ENCODE measurements around the gene GPX2.

Gene GPX2

DNA sequence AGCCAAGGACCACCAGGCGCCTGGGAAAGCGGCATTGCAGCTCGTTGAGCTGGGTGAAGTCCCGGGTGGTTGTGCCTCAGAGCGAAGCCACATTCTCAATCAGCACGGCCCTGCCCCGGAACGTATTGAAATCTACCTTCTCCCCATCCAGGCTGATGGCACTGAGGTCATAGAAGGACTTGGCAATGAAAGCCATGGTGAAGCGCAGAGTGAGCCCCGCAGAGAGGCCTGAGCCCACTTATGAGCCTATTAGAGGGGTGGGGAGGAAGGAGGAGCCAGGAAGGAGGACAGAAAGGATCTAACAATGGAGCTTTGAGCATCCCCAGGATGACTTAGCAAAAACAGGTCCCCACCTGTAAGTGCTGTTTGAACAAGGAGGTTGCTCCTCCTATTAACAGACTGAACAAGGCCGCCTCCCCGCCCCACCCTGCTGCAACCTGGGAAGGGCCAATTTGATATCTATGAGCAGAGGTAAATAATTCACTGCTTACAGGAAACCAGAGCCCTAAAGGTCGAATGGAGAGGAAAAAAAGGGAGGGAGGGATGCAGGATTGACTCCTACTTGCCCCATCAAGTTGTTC is at the start of gene GPX2:
Gene GPX2 (minus strand): TSS at position 215 of the 581 bp plus-strand sequence. CDS start 19 bp downstream, at position 196.
- DNase-seq (ENCODE audit: low read depth in 1 of 2, low spot score in 1 of 2) = no peak

DNA sequence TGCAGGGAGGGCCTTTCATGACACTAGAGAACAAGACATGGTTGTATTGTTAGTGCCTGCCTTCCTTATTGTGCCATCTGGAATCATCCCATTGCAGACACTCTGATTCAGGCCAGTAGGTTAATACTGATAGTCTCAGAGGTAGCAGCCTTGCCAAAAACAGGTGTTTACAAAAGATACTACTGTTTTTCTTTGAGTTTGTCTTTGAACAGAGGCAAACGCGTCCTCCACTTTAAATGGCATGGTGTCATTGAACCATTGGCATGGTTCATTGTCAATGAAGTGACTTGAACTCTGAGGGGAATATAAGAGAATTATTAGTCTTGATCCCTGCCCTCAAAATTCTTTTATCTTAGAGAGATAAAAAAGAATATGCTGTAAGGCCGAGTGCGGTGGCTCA is 48.4 kb upstream of the GPX2 start:
- DNase-seq (ENCODE audit: low read depth in 1 of 2, low spot score in 1 of 2) = no peak

DNA sequence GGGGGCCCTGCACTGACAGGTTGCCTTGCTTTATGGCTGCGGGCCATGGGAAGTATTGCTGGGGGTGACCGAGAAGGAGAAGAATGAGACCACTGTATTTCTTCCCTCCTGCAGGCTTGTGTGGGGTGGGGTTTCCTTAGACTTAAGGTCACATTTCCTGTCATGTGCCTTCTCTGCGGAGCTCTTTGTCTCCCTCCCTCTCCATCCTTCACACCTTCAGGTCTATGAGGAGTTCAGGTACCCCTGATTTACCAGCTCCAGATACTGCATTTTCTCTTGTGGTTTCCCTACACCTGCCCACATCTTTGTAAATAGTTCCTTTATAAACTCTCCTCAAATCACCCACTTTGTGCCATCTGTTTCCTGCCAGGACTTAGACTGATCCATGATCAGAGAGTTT is 47.8 kb upstream of the GPX2 start:
- DNase-seq (ENCODE audit: low read depth in 1 of 2, low spot score in 1 of 2) = no peak

DNA sequence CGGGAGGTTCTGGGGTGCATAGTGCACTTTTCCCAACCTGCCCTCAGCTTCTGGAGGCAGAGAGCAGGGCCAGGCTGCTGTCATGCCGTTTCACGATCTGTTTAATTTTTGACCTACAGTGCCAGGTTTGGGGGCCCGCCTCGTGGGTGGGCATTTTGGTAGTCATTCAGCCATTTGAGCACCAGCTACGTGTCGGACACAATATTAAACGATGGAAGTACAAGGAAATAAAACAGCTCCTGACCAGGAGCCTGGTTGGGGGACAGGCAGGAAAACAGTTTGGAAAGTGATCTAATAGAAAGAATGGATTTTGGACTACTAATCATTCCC is 44.9 kb upstream of the GPX2 start:
- no peak for DNase-seq (ENCODE audit: low read depth in 1 of 2, low spot score in 1 of 2)

DNA sequence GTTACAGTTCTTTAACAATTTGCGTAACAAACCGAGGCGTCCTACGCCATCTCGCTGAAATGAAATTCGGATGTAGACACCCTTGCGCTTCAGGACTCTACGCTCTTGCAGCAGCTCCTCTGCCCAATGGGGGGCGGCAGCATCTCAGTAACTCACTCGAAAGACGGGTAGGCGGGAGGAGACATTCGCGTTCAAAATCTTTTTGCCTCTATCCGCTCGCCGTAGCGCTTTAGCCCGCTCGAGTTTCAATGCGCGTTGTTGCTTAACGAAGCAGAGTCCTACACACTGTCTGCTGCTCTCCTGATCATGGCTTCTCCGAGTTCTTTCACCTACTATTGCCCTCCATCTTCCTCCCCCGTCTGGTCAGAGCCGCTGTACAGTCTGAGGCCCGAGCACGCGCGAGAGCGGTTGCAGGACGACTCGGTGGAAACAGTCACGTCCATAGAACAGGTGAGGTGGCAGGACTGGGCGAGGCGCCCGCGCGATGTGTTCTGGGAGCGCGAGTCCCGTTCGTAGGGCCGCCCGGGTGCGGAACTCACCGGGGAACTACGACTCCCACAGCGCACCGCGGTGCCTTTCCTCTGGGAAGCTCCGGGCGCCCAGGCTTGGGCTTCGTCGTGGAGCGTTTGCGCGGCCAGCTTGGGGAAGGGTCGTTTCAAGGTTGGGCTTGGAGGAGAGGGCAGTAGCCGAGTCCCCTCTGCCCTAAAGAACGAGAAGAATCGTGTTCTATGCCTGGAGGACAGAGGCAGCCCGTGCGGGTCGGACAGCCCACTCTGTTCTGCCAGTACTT is 44.3 kb upstream of the GPX2 start, which contains the start of gene FNTB:
Gene FNTB (plus strand): TSS at position 248 of the 790 bp plus-strand sequence. CDS start 59 bp downstream, at position 307.
- peak; percentile 85 to 92 for DNase-seq (ENCODE audit: low read depth in 1 of 2, low spot score in 1 of 2)

DNA sequence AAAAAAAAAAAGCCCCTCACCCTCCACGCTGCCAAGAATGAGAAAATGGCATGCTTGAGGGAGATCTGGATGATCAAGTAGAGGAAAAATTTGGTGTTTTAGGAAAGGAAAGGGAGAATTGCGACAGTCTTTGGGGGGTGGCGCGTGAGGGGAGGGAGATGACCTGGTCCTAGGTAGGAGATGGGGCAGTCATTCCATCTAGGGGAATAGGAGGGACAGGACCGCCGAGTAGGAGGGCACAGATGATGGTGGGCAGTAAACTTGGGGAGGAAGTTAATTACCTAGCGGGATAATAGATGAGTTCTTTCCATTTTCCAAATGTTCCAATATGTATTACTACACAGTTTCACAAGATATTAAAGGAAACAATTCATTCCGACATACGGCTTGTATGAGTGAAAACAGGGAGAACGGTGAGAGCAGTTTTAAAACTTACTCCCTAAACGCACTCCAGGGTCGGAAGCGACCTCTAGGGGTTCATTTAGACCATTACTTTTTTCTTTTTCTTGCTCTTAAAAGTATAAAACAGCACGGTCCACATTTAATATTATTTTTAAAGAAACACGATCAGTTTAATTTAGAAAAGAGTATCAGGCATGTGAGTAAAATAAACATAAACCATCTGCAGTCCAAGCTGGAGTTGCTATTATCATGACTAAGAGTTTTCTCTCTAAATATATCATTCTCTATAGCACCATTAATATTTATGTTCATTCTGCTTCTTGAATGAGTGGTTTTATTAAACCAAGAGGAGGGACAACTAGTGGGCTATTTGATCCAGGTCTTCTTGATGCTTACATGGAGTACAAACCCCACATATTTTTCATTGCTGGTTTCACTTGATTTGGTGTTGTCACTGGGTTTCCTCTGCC is 41.1 kb upstream of the GPX2 start:
- DNase-seq (ENCODE audit: low read depth in 1 of 2, low spot score in 1 of 2) = peak in 1 of 2 donors; percentile 26

DNA sequence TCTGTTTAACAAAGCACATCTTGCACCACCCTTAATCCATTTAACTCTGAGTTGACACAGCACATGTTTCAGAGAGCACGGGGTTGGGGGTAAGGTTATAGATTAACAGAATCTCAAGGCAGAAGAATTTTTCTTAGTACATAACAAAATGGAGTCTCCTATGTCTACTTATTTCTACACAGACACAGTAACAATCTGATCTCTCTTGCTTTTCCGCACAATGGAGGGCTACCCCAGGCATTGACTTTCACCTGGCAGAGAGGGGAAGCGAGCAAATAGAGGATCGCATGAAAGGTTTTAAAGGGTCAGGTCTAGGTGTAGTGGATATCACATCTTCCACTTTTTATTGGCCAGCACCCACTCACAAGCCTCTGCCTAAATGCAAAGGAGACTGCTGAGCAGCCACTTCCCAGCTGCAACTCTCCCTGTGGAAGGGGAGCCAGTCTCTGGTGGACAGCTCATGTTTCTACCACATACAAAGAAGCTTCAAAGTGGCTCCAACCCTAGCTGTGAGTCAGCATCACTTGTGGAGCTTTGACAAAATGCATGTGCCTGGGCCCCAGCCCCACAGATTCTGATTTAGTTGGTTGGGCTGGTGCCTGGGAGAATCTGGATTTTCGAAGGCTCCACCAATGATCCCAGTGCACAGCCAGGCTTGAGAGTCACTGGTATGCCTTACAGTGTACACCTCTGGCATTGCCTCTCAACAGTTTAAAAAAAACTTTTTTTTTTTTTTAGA is 37.0 kb upstream of the GPX2 start:
- DNase-seq (ENCODE audit: low read depth in 1 of 2, low spot score in 1 of 2) = no peak

DNA sequence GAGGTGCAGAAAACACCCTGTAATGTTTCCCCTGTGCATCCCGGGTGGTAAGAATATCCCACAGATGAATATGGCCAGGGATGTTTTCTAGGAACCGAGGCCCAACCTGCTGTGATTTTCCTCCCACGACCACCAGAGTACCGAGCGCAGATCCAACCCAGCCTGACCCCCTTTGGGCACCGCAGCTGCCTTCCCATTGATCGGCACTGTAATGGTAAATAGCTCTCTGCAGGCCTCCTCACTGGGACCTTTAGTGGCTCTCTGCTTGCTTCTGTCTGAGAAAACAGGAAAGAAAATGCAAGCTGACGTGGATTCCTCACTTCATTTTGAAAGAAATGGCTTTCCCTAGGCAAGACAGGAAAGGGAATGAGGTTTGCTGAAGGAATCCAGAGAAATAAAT is 32.0 kb upstream of the GPX2 start:
- DNase-seq (ENCODE audit: low read depth in 1 of 2, low spot score in 1 of 2) = no peak

DNA sequence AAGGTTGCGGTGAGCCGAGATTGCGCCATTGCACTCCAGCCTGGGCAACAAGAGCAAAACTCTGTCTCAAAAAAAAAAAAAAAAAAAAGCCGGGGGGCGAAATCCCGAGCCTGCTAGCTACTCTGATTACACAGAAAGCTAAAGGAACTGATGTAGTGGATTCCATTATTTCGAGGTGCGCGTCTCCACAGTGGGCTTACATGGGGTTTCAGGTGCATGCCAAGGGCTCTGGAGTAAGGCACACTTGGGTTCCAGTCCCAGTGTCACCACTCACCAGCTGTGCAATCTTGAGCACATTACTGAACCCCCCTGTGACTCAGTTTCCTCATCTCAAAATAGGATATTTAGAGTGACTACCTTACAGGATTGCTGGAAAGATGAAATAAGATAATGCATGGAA is 31.3 kb upstream of the GPX2 start:
- DNase-seq (ENCODE audit: low read depth in 1 of 2, low spot score in 1 of 2) = no peak

DNA sequence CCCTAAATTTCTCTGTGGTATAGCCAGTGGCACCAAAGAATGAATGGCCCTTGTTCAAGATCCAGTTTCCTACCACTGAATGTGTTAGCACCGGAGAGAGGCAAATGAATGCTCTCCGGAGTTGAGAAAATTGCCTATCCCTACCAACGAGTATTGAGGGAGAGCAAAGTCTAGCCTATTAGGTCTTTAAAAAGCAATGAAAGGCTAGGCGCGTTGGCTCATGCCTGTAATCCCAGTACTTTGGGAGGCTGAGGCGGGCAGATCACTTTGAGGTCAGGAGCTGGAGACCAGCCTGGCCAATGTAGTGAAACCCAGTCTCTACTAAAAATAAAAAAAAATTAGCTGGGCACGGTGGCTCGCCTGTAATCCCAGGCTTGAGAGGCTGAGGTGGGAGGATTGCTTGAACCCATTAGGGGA is 30.5 kb upstream of the GPX2 start:
- DNase-seq (ENCODE audit: low read depth in 1 of 2, low spot score in 1 of 2) = no peak

DNA sequence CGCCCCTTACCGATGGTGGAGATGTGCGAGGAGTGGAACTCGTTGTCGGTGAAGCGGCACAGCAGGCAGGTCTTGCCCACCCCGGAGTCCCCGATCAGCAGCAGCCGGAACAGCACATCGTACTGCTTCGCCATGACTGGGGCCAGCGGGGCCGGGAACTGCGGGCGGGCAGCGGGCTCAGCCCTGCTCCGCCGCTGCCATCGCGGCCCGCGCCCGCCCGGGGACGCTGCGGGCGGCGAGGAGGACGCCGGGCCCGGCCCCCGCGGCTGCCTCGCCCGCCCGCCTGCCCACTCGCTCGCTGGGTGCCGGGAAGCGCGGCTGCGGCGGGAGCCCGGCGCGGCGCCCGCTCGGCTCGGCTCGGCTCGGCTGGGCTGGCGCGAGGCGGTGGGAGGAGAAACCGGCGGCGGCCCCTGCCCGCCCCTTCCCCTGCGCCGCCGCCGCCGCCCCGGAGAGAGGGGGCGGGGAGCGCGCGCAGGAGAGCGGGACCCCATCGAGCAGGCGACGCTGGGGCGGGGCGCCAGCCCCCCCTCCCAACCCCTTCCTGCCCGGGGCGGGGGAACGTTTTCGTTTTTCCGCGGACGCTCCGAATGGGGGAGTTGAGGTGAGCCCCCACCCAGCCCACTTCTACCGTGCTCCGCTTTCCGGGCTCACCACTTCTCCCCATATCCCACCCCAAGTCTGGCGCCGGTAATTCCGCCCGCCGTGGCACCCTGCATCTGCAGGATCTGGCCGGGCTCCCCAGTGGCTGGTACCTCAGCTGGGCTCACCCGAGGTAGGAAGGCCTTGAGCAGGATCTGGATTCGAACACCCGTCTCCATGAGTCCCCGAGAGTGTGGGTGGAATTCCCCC is 29.6 kb upstream of the GPX2 start, which contains the start of gene RAB15:
Gene RAB15 (minus strand): TSS at position 394 of the 849 bp plus-strand sequence. CDS start 260 bp downstream, at position 134.
- DNase-seq (ENCODE audit: low read depth in 1 of 2, low spot score in 1 of 2) = peak in 1 of 2 donors; percentile 14

DNA sequence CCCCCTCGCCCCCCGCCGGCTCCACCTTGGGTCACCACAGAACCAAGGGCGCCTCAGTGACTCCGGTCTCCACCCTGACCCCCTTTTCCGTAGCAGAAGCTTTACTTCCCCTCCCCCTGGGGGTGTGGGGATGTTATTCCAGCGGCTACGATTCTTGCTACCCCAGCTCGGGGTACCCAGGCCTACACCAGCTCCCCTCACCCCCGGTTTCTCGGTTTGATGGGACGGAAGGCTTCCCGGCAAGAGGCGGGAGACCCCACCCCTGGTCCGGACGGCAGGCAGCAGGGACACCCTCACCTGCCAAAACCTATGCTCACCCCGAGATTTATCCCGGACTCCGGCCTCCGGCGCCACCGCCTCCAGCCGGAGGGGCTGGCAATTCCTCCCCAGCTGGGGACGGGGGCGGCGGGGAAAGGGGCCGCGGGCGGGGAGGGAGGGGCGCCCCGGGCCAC is 29.0 kb upstream of the GPX2 start:
- no peak for DNase-seq (ENCODE audit: low read depth in 1 of 2, low spot score in 1 of 2)

DNA sequence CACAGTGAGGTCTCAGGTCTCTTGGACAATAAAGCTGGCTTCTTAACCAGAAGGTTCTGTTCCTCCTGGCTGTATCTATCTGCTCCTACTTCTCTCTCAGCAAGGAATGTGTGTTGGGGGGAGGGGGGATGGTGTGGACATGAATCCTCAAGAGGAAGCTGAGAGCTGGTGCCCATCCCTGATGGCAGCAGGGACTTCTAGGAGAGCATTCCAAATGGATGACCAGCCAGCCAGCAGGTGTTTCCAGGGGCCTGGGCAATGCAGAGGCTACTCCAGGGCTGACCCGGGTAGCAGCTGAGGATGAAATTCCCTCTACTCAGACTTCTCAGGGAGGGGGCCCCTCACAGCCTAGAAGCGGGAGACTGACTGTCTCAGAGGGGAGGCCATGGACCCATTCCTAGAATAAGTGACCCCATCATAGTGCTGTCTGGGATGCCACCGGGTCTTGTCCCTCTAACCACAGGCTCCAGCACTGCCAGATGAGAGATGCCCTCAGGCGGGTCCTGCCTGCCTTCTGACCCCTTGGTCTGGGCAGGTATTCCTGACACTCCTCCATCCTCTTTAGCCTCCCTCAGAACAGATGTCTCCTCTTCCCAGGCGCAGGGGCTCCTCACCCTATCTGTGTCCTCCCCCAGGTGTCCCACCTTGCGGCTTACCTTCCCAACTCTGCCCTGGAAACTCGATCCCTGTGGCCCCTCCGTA is 28.4 kb upstream of the GPX2 start:
- DNase-seq (ENCODE audit: low read depth in 1 of 2, low spot score in 1 of 2) = no peak

DNA sequence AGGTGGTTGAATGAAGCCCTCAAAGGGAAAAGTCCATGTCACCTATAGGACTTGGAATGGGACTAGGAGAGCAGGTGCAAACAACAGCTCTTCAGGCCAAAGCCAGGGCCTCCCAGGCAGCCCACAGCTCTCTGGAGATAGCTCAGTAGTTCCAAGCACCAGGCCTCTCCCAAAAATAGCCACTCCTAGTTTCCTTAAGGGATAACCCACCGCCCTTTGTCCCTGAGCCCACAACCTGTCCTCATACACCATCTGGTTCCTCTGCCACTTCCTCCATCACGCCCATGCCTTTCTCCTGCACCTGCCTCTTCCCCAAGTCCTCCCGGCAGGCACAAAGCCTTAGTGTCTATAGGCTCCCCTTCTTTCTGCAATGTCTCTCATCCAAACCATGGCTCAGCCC is 27.5 kb upstream of the GPX2 start:
- DNase-seq (ENCODE audit: low read depth in 1 of 2, low spot score in 1 of 2) = no peak

DNA sequence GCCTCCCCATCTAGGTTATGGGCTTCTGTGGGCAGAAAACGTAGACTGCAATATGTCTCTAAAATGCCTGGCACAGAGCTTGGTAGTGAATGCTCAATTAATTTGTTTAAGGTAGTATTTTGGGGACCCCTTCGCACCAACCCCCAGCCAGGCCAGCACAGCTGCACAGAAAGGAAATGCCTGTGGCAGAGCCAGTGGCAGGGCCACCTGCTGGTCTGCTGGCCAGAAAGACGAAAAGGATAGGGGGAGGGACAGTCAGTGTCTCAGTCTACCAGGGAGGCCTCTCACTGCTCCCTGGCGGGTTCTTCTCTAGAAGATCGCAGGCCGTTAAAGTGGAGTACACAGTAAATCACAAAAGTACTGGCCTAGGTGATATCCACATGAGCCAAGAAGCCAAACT is 26.1 kb upstream of the GPX2 start:
- DNase-seq (ENCODE audit: low read depth in 1 of 2, low spot score in 1 of 2) = no peak

DNA sequence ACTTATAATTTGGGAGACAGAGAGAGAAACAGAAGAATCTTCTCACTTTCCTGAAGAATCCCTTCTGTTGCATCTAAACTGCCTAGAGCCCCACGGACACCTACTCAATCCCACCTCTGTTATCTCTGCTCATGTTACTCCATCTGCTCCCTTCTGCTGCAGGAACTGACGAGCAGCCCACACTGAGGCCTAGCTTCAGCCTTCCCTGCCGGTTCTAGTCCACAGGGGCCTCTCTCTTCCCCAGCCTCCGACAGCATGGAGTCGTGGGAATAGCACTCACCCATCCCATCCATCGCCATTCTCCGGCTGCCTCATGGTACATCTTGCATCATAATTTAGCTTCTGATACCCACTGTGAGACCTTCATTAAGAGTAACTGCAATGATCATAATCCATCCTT is 25.6 kb upstream of the GPX2 start:
- no peak for DNase-seq (ENCODE audit: low read depth in 1 of 2, low spot score in 1 of 2)

DNA sequence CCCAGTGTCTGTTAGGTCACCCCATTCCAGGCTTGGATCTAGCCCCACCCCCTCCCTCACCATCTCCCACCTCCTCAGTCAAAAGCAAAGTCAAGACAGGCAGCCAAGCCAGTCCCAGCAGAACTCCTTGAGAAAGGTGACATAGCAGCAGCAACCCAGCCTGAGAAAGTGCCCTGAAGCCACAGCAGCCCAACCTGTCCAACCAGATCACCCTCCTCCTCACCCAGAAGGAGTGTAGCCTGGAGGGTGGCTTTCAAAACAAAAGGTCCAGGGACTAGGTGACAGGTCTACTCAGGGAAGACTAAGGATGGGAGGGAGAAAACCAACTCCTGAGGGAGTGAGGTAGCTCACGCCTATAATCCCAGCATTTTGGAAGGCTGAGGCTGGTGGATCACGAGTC is 24.4 kb upstream of the GPX2 start:
- no peak for DNase-seq (ENCODE audit: low read depth in 1 of 2, low spot score in 1 of 2)

DNA sequence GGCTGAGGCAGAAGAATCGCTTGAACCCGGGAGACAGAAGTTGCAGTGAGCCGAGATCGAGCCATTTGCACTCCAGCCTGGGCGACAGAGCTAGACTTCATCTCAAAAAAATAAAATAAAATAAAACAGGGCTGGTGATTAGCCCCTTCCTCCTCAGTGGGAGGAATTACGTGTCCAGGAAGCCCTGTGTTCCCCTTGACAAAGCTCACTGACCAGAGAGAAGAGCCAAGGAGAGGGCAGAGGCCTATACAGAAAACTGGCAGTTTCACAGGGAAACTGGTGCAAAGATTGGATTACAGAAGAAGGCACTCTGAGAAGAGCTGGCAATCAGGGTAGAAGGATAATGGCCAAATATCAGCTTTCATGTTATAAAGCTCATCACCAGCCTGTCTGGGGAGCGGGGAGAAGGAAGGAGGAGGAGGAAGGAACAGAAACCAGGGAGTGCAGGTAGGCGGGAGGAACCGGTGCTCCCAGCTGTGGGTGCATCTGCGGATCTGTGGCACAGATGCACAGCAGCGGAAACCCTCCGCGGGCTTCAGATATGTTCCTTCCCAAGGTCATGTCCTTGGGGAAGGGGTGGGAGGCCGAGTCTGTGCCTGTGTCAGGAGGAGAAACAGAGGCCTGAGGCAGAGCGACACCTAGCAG is 22.9 kb upstream of the GPX2 start:
- DNase-seq (ENCODE audit: low read depth in 1 of 2, low spot score in 1 of 2) = no peak

DNA sequence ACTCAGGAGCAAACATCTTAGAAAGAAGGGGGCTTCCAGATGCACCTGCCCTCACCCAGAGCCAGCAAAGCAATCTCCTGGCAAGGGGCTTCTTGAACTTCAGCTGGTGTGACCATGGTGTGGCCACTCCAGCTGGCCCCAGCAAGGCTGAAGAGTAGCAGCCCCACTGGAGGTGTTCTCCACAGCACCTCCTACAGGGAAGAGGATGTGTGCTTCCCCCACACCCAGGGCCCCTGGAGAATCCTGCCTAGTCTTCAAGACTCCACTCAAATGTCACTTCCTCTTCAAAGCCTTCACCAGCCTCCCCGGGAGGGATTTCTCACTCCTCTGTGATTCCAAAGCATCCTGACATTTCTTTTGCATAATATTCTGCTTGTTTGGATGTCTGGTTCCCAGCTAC is 21.1 kb upstream of the GPX2 start:
- DNase-seq (ENCODE audit: low read depth in 1 of 2, low spot score in 1 of 2) = no peak

All from activated CD4-positive, alpha-beta T cell treated with anti-CD3 and anti-CD28 coated beads, Interleukin-2, amount 50 U/mL, for 24 hours (primary cell).